Measurements from ENCODE around the gene SLC35E4.

Gene SLC35E4

GRCh38 chr22:30596199-30596598 is 39.4 kb upstream of the SLC35E4 start:
- no peak for DNase-seq
- in situ Hi-C loops (cut with HindIII; ENCODE audit: low pct_ligation_motif_present, low sequenced_read_pairs) = no loop called here

GRCh38 chr22:30596886-30597285 is 38.7 kb upstream of the SLC35E4 start:
- no peak overlapping the region for H3K4me3 ChIP-seq (ENCODE audit: low read depth, low read length)
- in situ Hi-C loops (cut with HindIII; ENCODE audit: low pct_ligation_motif_present, low sequenced_read_pairs) = no loop called here
- no peak for DNase-seq
- H3K27ac ChIP-seq = no peak overlapping the region
- no peaks in the 10 kb centered on the region for H3K36me3 ChIP-seq (replicated peaks)
- no peak for TF ChIP-seq CTCF (IDR thresholded peaks at IDR 0.05; ENCODE audit: low read depth, low read length, missing control alignments)
- H3K27me3 ChIP-seq (replicated peaks) = no peaks in the 10 kb centered on the region

More at GRCh38 chr22:30596199-30596598, 39.4 kb upstream of the SLC35E4 start:
- Histone ChIP-seq H3K27ac (no peak overlapping the region), H3K36me3 (replicated peaks) (no peaks in the 10 kb centered on the region), H3K4me3 (ENCODE audit: low read depth, low read length) (no peak overlapping the region), H3K27me3 (replicated peaks) (no peaks in the 10 kb centered on the region)
- TF ChIP-seq CTCF (IDR thresholded peaks at IDR 0.05; ENCODE audit: low read depth, low read length, missing control alignments) = no peak

- no peak for DNase-seq
- H3K36me3 ChIP-seq (replicated peaks) = no peaks in the 10 kb centered on the region
- no peaks in the 10 kb centered on the region for H3K27me3 ChIP-seq (replicated peaks)
- no peak overlapping the region for H3K4me3 ChIP-seq (ENCODE audit: low read depth, low read length)
- no peak for TF ChIP-seq CTCF (IDR thresholded peaks at IDR 0.05; ENCODE audit: low read depth, low read length, missing control alignments)
- in situ Hi-C loops (cut with HindIII; ENCODE audit: low pct_ligation_motif_present, low sequenced_read_pairs) = no loop called here
- no peak overlapping the region for H3K27ac ChIP-seq
Measured at GRCh38 chr22:30598986-30599385, 36.6 kb upstream of the SLC35E4 start.

GRCh38 chr22:30600921-30601320 is 34.7 kb upstream of the SLC35E4 start:
- no peak for DNase-seq
- H3K27me3 ChIP-seq (replicated peaks) = no peaks in the 10 kb centered on the region
- no peak overlapping the region for H3K4me3 ChIP-seq (ENCODE audit: low read depth, low read length)
- no peak overlapping the region for H3K27ac ChIP-seq
- TF ChIP-seq CTCF (IDR thresholded peaks at IDR 0.05; ENCODE audit: low read depth, low read length, missing control alignments) = no peak
- no peaks in the 10 kb centered on the region for H3K36me3 ChIP-seq (replicated peaks)
- in situ Hi-C loops (cut with HindIII; ENCODE audit: low pct_ligation_motif_present, low sequenced_read_pairs) = no loop called here

- Histone ChIP-seq H3K4me3 (ENCODE audit: low read depth, low read length) (no peak overlapping the region), H3K36me3 (replicated peaks) (no peaks in the 10 kb centered on the region), H3K27me3 (replicated peaks) (no peaks in the 10 kb centered on the region), H3K27ac (no peak overlapping the region)
- DNase-seq = no peak
- in situ Hi-C loops (cut with HindIII; ENCODE audit: low pct_ligation_motif_present, low sequenced_read_pairs) = no loop called here
- no peak for TF ChIP-seq CTCF (IDR thresholded peaks at IDR 0.05; ENCODE audit: low read depth, low read length, missing control alignments)
Measured at GRCh38 chr22:30601464-30601863, 34.1 kb upstream of the SLC35E4 start.

GRCh38 chr22:30602049-30602448 is 33.5 kb upstream of the SLC35E4 start:
- Histone ChIP-seq H3K36me3 (replicated peaks) (no peaks in the 10 kb centered on the region), H3K27me3 (replicated peaks) (no peaks in the 10 kb centered on the region), H3K4me3 (ENCODE audit: low read depth, low read length) (no peak overlapping the region), H3K27ac (no peak overlapping the region)
- TF ChIP-seq CTCF (IDR thresholded peaks at IDR 0.05; ENCODE audit: low read depth, low read length, missing control alignments) = peak; percentile 57
- peak; percentile 28 for DNase-seq
- in situ Hi-C loops (cut with HindIII; ENCODE audit: low pct_ligation_motif_present, low sequenced_read_pairs) = no loop called here
